Measurements from ENCODE around the gene STPG4.

STPG4 gene

DNA sequence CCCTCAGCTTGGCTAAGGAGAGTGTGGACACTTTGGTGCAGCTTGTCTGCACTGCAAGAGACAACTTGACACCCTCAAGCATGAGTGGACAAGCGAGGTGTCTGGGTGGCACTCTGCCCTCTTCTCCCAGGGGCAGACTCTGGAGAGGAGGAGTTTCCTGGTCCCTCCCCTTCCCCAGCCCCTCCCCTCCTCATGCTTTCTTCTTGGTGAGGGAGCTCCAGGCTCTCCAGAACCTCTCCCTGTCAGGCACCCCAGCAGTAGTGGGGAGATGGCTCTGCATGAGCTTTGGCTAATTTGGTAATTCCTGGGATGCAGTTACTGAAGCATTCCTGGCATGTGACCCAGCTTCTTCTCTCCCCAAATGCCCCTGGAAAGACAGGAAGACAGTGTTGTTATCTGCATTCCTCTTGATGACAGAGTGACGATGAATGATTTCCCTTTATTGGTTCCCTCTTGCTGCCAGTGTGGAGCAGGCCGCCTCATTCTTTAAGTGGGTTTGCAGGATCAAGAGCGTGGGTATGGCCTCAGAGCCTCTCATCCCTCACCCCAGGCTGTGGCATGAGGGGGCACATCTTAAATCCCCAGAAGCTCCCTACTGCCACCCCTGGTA, 89.2 kb downstream of the STPG4 start:
- no peak for TF ChIP-seq ZFX (IDR thresholded peaks at IDR 0.05)
- TF ChIP-seq, protein P1, sequence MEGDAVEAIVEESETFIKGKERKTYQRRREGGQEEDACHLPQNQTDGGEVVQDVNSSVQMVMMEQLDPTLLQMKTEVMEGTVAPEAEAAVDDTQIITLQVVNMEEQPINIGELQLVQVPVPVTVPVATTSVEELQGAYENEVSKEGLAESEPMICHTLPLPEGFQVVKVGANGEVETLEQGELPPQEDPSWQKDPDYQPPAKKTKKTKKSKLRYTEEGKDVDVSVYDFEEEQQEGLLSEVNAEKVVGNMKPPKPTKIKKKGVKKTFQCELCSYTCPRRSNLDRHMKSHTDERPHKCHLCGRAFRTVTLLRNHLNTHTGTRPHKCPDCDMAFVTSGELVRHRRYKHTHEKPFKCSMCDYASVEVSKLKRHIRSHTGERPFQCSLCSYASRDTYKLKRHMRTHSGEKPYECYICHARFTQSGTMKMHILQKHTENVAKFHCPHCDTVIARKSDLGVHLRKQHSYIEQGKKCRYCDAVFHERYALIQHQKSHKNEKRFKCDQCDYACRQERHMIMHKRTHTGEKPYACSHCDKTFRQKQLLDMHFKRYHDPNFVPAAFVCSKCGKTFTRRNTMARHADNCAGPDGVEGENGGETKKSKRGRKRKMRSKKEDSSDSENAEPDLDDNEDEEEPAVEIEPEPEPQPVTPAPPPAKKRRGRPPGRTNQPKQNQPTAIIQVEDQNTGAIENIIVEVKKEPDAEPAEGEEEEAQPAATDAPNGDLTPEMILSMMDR (conservative IDR thresholded peaks at IDR 0.05): no peak
- H3K27ac ChIP-seq: peak overlapping the region; percentile 67

DNA sequence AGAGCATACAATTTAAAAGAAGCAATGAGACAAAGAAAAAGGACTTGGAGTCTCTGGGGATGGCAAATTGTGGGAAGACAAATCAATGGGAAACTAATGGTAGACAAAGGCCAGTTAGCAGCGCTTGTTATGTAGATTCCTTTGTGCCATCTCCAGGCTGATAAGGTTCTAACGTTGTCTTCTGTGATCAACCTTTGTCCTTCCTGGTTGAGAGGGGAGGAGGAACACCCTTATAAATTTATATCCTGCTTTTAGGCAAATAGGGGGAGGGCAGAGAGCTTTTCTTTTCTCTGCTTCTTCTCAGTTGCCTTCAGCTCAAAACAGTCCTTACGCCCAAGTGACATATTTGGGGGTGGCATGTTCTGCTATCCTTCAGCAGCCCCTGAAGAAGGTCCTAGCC, 89.8 kb downstream of the STPG4 start:
- H3K27ac ChIP-seq: peak overlapping the region; percentile 67

DNA sequence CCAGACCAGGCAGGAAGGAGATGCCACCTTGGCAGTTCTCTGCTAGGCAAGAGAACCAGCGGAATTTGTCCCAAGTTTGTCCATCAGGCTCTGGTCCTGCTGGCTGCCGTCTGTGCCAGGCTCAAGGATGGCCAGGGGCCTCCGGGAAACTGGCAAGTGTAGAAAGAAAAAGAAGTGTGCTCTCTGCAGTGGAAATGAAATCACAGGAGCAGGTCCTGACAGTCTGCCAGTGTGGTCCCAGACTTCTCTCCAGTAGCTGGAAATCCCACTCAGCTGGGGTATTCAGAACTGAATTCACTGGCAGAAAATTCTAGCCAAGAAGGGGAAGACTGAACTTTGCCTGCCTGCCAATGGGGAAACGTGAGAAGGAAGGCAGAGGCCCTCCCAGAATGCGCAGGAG, 91.0 kb downstream of the STPG4 start:
- TF ChIP-seq, protein P1 (conservative IDR thresholded peaks at IDR 0.05): no peak
- TF ChIP-seq ZFX (IDR thresholded peaks at IDR 0.05): no peak
- H3K27ac ChIP-seq: no peak overlapping the region; the same call in 1 of the 2 replicates

More for the DNA sequence above, 89.8 kb downstream of the STPG4 start:
- no peak for TF ChIP-seq ZFX (IDR thresholded peaks at IDR 0.05)
- TF ChIP-seq, protein P1 (conservative IDR thresholded peaks at IDR 0.05): no peak

DNA sequence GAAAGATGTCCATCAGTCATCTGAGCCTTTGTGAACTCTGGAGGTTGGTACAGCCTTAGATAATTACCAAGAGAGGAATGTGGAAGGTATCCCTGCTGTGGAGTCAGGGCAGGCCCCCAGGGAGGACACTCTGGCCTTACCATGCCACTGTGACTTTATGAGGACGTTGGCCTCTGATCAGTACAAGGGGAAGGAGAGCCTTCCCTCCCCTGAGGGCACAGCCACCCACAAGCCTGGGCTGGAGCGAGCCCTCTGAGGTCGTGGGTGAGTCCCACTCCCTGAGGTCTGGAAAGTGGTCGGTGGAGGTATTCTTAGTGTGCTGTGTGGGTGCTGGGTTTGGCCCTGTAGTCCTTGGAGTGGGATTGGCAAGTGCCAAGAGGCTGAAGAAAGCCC, 91.6 kb downstream of the STPG4 start:
- H3K27ac ChIP-seq: no peak overlapping the region
- TF ChIP-seq ZFX (IDR thresholded peaks at IDR 0.05): no peak
- TF ChIP-seq, protein P1 (conservative IDR thresholded peaks at IDR 0.05): no peak

DNA sequence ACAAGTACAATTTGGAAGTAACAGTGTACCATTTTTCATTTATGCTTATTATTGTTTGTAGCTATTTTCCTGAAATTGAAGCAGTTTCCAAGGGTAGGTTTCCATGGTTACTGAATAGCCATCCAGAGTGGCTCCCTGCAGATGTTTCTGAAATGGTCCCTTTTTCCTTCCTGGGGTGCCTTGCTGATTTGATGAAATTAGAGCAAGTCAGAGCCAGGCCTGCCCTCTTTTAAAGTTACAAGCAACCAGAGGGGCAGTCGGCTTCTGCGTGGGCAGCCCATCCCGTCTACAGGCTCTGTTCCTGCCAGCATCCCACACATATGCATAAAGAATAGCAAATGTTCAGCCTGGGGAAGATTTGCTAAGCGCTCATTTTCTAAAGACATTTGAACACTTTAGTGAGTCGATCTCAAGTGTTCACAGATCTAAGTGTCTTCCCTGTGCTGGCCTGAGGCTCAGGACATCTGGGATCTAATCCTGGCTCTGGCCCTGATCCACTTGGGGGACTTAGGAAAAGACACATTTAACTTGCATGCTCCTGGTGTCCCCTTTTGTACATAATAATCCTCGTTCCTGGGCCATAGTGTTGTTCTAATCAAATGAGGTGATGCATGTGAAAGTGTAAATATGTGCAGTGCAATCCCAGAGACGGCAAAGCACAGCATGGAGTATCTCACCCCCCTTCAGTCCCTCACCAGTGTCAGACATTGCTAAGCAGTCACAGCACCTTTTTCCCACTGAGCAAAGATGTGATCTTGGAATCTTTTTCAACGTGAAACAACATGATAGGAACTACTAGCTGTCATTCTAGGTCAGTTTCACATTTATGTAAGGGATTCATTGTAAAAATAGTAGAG, 92.2 kb downstream of the STPG4 start:
- TF ChIP-seq ZFX (IDR thresholded peaks at IDR 0.05): no peak
- TF ChIP-seq, protein P1 (conservative IDR thresholded peaks at IDR 0.05): no peak
- H3K27ac ChIP-seq: no peak overlapping the region

DNA sequence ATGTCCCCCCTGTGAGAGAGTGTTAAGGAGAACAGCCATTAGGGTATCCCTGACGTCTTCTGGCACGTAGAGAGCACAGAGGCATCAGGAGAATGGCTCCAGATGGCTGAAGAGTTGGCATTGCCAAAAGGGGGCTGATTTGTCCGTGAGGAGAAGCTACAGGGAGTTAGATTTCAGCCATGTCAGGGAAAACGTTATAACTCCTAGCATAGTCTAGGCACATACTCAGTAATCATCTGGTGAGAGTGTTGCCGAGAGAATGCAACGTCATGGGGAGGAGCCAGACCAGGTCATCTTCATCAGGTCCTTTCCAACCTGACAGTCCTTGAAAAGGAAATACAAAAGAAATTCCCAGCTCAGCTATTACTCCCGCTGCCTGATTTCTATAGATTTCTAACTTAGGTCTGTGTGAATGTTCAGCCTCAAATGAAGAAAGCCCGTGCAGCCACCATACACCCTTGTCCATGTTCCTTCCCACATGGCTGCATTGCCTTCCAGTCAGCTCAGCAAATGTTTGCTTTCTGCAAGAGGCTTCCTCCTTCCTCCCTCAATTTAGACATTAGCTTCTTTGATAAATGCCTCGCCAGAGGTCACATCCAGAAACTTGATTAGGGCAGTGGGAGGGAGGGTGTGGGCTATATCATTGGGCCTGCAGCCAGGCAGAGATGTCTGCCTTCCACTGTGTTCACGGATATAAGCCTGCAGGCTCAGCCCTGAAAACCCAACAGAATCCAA, 93.0 kb downstream of the STPG4 start:
- H3K27ac ChIP-seq: no peak overlapping the region

More for the DNA sequence above, 93.0 kb downstream of the STPG4 start:
- no peak for TF ChIP-seq ZFX (IDR thresholded peaks at IDR 0.05)
- TF ChIP-seq, protein P1 (conservative IDR thresholded peaks at IDR 0.05): no peak
